ENCODE results near the gene MBLAC1.

Gene MBLAC1

GRCh38 chr7:100152937-100153666 is 26.3 kb downstream of the MBLAC1 start:
- in situ Hi-C loops (cut with MboI; ENCODE audit: low sequenced_read_pairs): no loop called here

- in situ Hi-C loops (cut with MboI; ENCODE audit: low sequenced_read_pairs): no loop called here
Measured at GRCh38 chr7:100153708-100154535, 27.2 kb downstream of the MBLAC1 start.

GRCh38 chr7:100154651-100155491 is 28.1 kb downstream of the MBLAC1 start:
- in situ Hi-C loops (cut with MboI; ENCODE audit: low sequenced_read_pairs): no loop called here

GRCh38 chr7:100155553-100156317 is 29.0 kb downstream of the MBLAC1 start:
- in situ Hi-C loops (cut with MboI; ENCODE audit: low sequenced_read_pairs): no loop called here

- in situ Hi-C loops (cut with MboI; ENCODE audit: low sequenced_read_pairs): no loop called here
Measured at GRCh38 chr7:100156331-100157068, 29.7 kb downstream of the MBLAC1 start.

- in situ Hi-C loops (cut with MboI; ENCODE audit: low sequenced_read_pairs): no loop called here
Measured at GRCh38 chr7:100157069-100157333, 30.2 kb downstream of the MBLAC1 start.

GRCh38 chr7:100157334-100158228 is 30.8 kb downstream of the MBLAC1 start:
- in situ Hi-C loops (cut with MboI; ENCODE audit: low sequenced_read_pairs): no loop called here

- in situ Hi-C loops (cut with MboI; ENCODE audit: low sequenced_read_pairs): no loop called here
Measured at GRCh38 chr7:100158229-100159098, 31.7 kb downstream of the MBLAC1 start, which contains the start of gene TRAPPC14. Gene TRAPPC14 (minus strand): TSS chr7:100158723. CDS start chr7:100158499, 224 bp downstream.

- in situ Hi-C loops (cut with MboI; ENCODE audit: low sequenced_read_pairs): no loop called here
Measured at GRCh38 chr7:100159099-100159623, 32.4 kb downstream of the MBLAC1 start.

- in situ Hi-C loops (cut with MboI; ENCODE audit: low sequenced_read_pairs): no loop called here
Measured at GRCh38 chr7:100160067-100160466, 33.3 kb downstream of the MBLAC1 start.

- in situ Hi-C loops (cut with MboI; ENCODE audit: low sequenced_read_pairs): no loop called here
Measured at GRCh38 chr7:100163006-100163531, 36.3 kb downstream of the MBLAC1 start.

- in situ Hi-C loops (cut with MboI; ENCODE audit: low sequenced_read_pairs): no loop called here
Measured at GRCh38 chr7:100163871-100164270, 37.1 kb downstream of the MBLAC1 start.

GRCh38 chr7:100166317-100166940 is 39.7 kb downstream of the MBLAC1 start:
- in situ Hi-C loops (cut with MboI; ENCODE audit: low sequenced_read_pairs): no loop called here

GRCh38 chr7:100166970-100167911 is 40.5 kb downstream of the MBLAC1 start:
- in situ Hi-C loops (cut with MboI; ENCODE audit: low sequenced_read_pairs): no loop called here

- in situ Hi-C loops (cut with MboI; ENCODE audit: low sequenced_read_pairs): no loop called here
Measured at GRCh38 chr7:100167912-100168323, 41.2 kb downstream of the MBLAC1 start.
